ENCODE data around the gene SNRNP48. TPM values are rescaled to one million over a fixed set of nuclear protein-coding genes. Genes with fewer than 3 reads are reported as not detected.

The SNRNP48 gene
- total and polyA plus RNA-seq, 7 donors, result 8.3 to 40.8 (median 9.9) TPM

GRCh38 chr6:7636151-7636550 lies 46.2 kb downstream of the SNRNP48 start:
- no peak overlapping the region for H3K27ac ChIP-seq
- ATAC-seq, result no peak
- H3K27me3 ChIP-seq (ENCODE audit: insufficient read depth in 3 of 3, low read length in 2 of 3), result no peaks in the 10 kb centered on the region
- H3K36me3 ChIP-seq (ENCODE audit: insufficient read depth in 1 of 2, low read depth in 1 of 2), result no peaks in the 10 kb centered on the region
- DNase-seq, result no peak
- 80 to 86% (median 83%) methylated on average over 1 of the region's 1 CpG for WGBS, 3 donors
- TF ChIP-seq CTCF (IDR thresholded peaks at IDR 0.05), result no peak
- H3K9me3 ChIP-seq, result no peaks in the 10 kb centered on the region
- intact Hi-C loops (cut with DNase I), result no loop called here
- no peaks in the 10 kb centered on the region for H3K4me1 ChIP-seq
- no peak overlapping the region for H3K4me3 ChIP-seq

- 84 to 89% (median 86%) methylated on average over 3 of the region's 3 CpGs for WGBS, 3 donors
- intact Hi-C loops (cut with DNase I), result no loop called here
- no peaks in the 10 kb centered on the region for H3K27me3 ChIP-seq (ENCODE audit: insufficient read depth in 3 of 3, low read length in 2 of 3)
- no peak overlapping the region for H3K27ac ChIP-seq
- no peak for ATAC-seq
- H3K4me1 ChIP-seq, result no peaks in the 10 kb centered on the region
- no peaks in the 10 kb centered on the region for H3K9me3 ChIP-seq
- no peak for DNase-seq
- no peak overlapping the region for H3K4me3 ChIP-seq
- TF ChIP-seq CTCF (IDR thresholded peaks at IDR 0.05), result no peak
- no peaks in the 10 kb centered on the region for H3K36me3 ChIP-seq (ENCODE audit: insufficient read depth in 1 of 2, low read depth in 1 of 2)
These were observed 47.5 kb downstream of the SNRNP48 start for GRCh38 chr6:7637533-7637932.

- 76 to 84% (median 76%) methylated on average over 3 of the region's 3 CpGs for WGBS, 3 donors
- DNase-seq (no peak), ATAC-seq (no peak)
- H3K27me3 ChIP-seq (ENCODE audit: insufficient read depth in 3 of 3, low read length in 2 of 3), result no peaks in the 10 kb centered on the region
- no peaks in the 10 kb centered on the region for H3K9me3 ChIP-seq
- H3K36me3 ChIP-seq (ENCODE audit: insufficient read depth in 1 of 2, low read depth in 1 of 2), result no peaks in the 10 kb centered on the region
- H3K27ac ChIP-seq, result no peak overlapping the region
- no peaks in the 10 kb centered on the region for H3K4me1 ChIP-seq
- no peak overlapping the region for H3K4me3 ChIP-seq
- intact Hi-C loops (cut with DNase I), result no loop called here
- TF ChIP-seq CTCF (IDR thresholded peaks at IDR 0.05), result no peak
These were observed 49.4 kb downstream of the SNRNP48 start for GRCh38 chr6:7639427-7639826.

GRCh38 chr6:7640016-7640415 lies 50.0 kb downstream of the SNRNP48 start:
- ATAC-seq, result no peak

More at GRCh38 chr6:7640016-7640415, 50.0 kb downstream of the SNRNP48 start:
- DNase-seq, result no peak
- H3K4me1 ChIP-seq, result no peaks in the 10 kb centered on the region
- no peaks in the 10 kb centered on the region for H3K36me3 ChIP-seq (ENCODE audit: insufficient read depth in 1 of 2, low read depth in 1 of 2)
- TF ChIP-seq CTCF (IDR thresholded peaks at IDR 0.05), result no peak
- no peak overlapping the region for H3K27ac ChIP-seq
- H3K4me3 ChIP-seq, result no peak overlapping the region
- 86 to 100% (median 93%) methylated on average over 1 of the region's 1 CpG for WGBS, 3 donors
- intact Hi-C loops (cut with DNase I), result no loop called here
- no peaks in the 10 kb centered on the region for H3K27me3 ChIP-seq (ENCODE audit: insufficient read depth in 3 of 3, low read length in 2 of 3)
- H3K9me3 ChIP-seq, result no peaks in the 10 kb centered on the region
